ENCODE results near the gene SLFN13. TPM values are rescaled to one million over a fixed set of nuclear protein-coding genes. Genes with fewer than 3 reads are reported as not detected.

SLFN13 gene
- total RNA-seq, 1 experiment from 2014 or later: 10.1 TPM

DNA sequence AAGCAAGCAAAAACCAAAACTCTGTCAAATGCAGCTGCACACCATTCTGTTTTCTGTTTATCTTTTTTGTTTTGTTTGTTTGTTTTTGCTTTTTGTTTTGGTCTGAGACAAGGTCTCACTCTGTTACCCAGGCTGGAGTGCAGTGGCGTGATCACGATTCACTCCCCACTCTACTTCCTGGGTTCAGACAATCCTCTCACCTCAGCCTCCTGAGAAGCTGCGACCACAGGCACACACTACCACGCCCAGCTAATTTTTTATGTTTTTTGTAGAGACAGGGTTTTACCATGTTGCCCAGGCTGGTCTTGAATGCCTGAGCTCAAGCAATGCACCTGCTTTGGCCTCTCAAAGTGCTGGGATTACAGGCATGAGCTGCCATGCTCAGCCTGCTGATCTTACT, 19.3 kb upstream of the SLFN13 start:
- Histone ChIP-seq H3T11ph (ENCODE audit: low read length) (no peak overlapping the region), H2BK5ac (ENCODE audit: insufficient read length, low read length) (no peak overlapping the region), H2BK120ac (ENCODE audit: low read depth, low read length, poor library complexity, severe bottlenecking) (no peak overlapping the region), H3K56ac (ENCODE audit: insufficient read length, low read depth, low read length) (no peak overlapping the region), H2BK12ac (ENCODE audit: insufficient read length, low read depth, low read length) (no peak overlapping the region), H2AFZ (ENCODE audit: low read length) (no peak overlapping the region), H3K9me3 (ENCODE audit: control insufficient read depth, low read depth, low read length) (no peaks in the 10 kb centered on the region), H3K23me2 (ENCODE audit: insufficient read length, low read depth, low read length, poor library complexity, severe bottlenecking) (no peaks in the 10 kb centered on the region), H2BK20ac (ENCODE audit: low read depth, low read length, poor library complexity, severe bottlenecking) (no peak overlapping the region), H3K79me1 (ENCODE audit: insufficient read depth, low read depth, low read length, poor library complexity, severe bottlenecking) (no peaks in the 10 kb centered on the region), H4K5ac (ENCODE audit: insufficient read length, low read depth, low read length) (no peak overlapping the region), H3K4me1 (ENCODE audit: insufficient read depth, low read length) (no peaks in the 10 kb centered on the region), H3K9ac (ENCODE audit: extremely low read depth, insufficient read length, low read length) (no peak overlapping the region), H2BK15ac (ENCODE audit: low read depth, low read length) (no peak overlapping the region), H3K18ac (ENCODE audit: insufficient read length, low read depth, low read length) (no peak overlapping the region), H3K14ac (ENCODE audit: insufficient read depth, low read length) (no peak overlapping the region), H4K91ac (ENCODE audit: insufficient read length, low read depth, low read length) (no peak overlapping the region), H2AK5ac (ENCODE audit: insufficient read length, low read length) (no peak overlapping the region), H3K27ac (ENCODE audit: insufficient read length, low read depth, low read length) (no peak overlapping the region), H3K23ac (ENCODE audit: insufficient read length, low read depth, low read length) (no peak overlapping the region), H4K8ac (replicated peaks; ENCODE audit: insufficient read length, low read depth, low read length) (no peak overlapping the region), H4K20me1 (ENCODE audit: control insufficient read depth, insufficient read depth, insufficient read length) (no peaks in the 10 kb centered on the region), H3K4me2 (ENCODE audit: insufficient read depth, insufficient read length, low read length) (no peak overlapping the region), H3K79me2 (ENCODE audit: insufficient read depth, low read length) (no peaks in the 10 kb centered on the region), H3K27me3 (ENCODE audit: insufficient read depth, low read length) (no peaks in the 10 kb centered on the region), H3K4ac (ENCODE audit: low read depth, low read length) (no peak overlapping the region)
- Mint-ChIP-seq H3K27ac (no peak overlapping the region), H3K27me3 (ENCODE audit: low read depth) (peaks cover 37% of the 10 kb centered on the region), H3K9me3 (no peaks in the 10 kb centered on the region), H3K4me3 (no peak overlapping the region), H3K4me1 (no peaks in the 10 kb centered on the region), H3K36me3 (ENCODE audit: insufficient read depth in 1 of 3, low read depth in 3 of 3) (no peaks in the 10 kb centered on the region)
- no peak for DNase-seq
- no CpG with 5 or more reads among the region's 4 CpGs for WGBS (ENCODE audit: extremely low coverage, insufficient read length, low lambda C conversion rate)
- TF ChIP-seq, protein P1, sequence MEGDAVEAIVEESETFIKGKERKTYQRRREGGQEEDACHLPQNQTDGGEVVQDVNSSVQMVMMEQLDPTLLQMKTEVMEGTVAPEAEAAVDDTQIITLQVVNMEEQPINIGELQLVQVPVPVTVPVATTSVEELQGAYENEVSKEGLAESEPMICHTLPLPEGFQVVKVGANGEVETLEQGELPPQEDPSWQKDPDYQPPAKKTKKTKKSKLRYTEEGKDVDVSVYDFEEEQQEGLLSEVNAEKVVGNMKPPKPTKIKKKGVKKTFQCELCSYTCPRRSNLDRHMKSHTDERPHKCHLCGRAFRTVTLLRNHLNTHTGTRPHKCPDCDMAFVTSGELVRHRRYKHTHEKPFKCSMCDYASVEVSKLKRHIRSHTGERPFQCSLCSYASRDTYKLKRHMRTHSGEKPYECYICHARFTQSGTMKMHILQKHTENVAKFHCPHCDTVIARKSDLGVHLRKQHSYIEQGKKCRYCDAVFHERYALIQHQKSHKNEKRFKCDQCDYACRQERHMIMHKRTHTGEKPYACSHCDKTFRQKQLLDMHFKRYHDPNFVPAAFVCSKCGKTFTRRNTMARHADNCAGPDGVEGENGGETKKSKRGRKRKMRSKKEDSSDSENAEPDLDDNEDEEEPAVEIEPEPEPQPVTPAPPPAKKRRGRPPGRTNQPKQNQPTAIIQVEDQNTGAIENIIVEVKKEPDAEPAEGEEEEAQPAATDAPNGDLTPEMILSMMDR (conservative IDR thresholded peaks at IDR 0.05): no peak

Measured in H9 (cell line).